IMR-90 (cell line): ENCODE measurements around the gene EMID1. TPM values are rescaled to one million over a fixed set of nuclear protein-coding genes. Genes with fewer than 3 reads are reported as not detected.
A peak's percentile ranks its signal among the peaks of the same experiment; 100 is the strongest.

ENCODE experiments used
- ATAC-seq: fragments of 200-7000 bp; cut with Tn5 transposase; 2 replicates; pipeline ENCODE4 v1.9.1; 2020; ENCODE audit warnings: low read depth, mild to moderate bottlenecking, moderate library complexity
- BruUV-seq: library from RNA; stranded (reverse); fragments of 400-500 nt; replicated peaks from 2 replicates; lab custom pipeline; 2021; lab: Mats Ljungman, UMichigan
- CTCF ChIA-PET: fragments of 300-600 bp; formaldehyde crosslinking; extraction: SDS; loops from one replicate; lab custom pipeline; 2021; ENCODE audit warnings: antibody characterized with exemption; lab: Yijun Ruan, JAX
- POLR2A ChIA-PET: fragments of 300-600 bp; sonication (Branson Sonifier 250); formaldehyde crosslinking; loops from one replicate; lab custom pipeline; 2022; ENCODE audit warnings: antibody characterized with exemption; ENCODE audit not compliant: unreplicated experiment; lab: Charles Lee
- DNase-seq: peaks from one replicate; pipeline ENCODE4 v3.0.0; 2013
- H2AFZ ChIP-seq: replicated peaks from 2 replicates; pipeline ENCODE3; 2013; ENCODE audit warnings: low read length, mild to moderate bottlenecking; ENCODE audit not compliant: poor library complexity
- H2AK5ac ChIP-seq: 2 replicates; pipeline ENCODE4 v1.6.1; 2013; ENCODE audit warnings: low read depth, low read length, inconsistent platforms
- H2AK9ac ChIP-seq: replicated peaks from 2 replicates; pipeline ENCODE3; 2013; ENCODE audit warnings: mild to moderate bottlenecking, low read depth, low read length, moderate library complexity; ENCODE audit not compliant: poor library complexity
- H2BK120ac ChIP-seq: 2 replicates; pipeline ENCODE4 v1.6.1; 2013; ENCODE audit warnings: low read depth, low read length, inconsistent platforms
- H2BK15ac ChIP-seq: 3 replicates; pipeline ENCODE4 v1.6.1; 2013; ENCODE audit warnings: low read depth, low read length, inconsistent platforms
- H2BK20ac ChIP-seq: 2 replicates; pipeline ENCODE4 v1.6.1; 2013; ENCODE audit warnings: low read depth, mild to moderate bottlenecking, inconsistent platforms, low read length, moderate library complexity
- H2BK5ac ChIP-seq: 2 replicates; pipeline ENCODE4 v1.6.1; 2013; ENCODE audit warnings: mild to moderate bottlenecking, low read depth, low read length, inconsistent platforms; ENCODE audit not compliant: poor library complexity, severe bottlenecking
- H3K14ac ChIP-seq: replicated peaks from 2 replicates; pipeline ENCODE4 v1.6.1; 2013; ENCODE audit warnings: low read depth, low read length, inconsistent platforms
- H3K18ac ChIP-seq: 2 replicates; pipeline ENCODE4 v1.6.1; 2013; ENCODE audit warnings: low read depth, low read length, control low read depth
- H3K23ac ChIP-seq: 2 replicates; pipeline ENCODE4 v1.6.1; 2013; ENCODE audit warnings: low read depth, low read length, inconsistent platforms
- H3K27ac ChIP-seq: 2 replicates; pipeline ENCODE4 v1.5.1; 2013; ENCODE audit warnings: mild to moderate bottlenecking, control low read depth, low read length; ENCODE audit not compliant: insufficient read depth
- H3K27me3 ChIP-seq: 2 replicates; pipeline ENCODE4 v1.6.1; 2013; ENCODE audit warnings: low read length; ENCODE audit not compliant: control insufficient read depth, insufficient read depth
- H3K36me3 ChIP-seq: 2 replicates; pipeline ENCODE4 v1.6.1; 2013; ENCODE audit warnings: low read length, mixed read lengths; ENCODE audit not compliant: control insufficient read depth, insufficient read depth
- H3K4ac ChIP-seq: 2 replicates; pipeline ENCODE4 v1.6.1; 2013; ENCODE audit warnings: low read depth, low read length, inconsistent platforms
- H3K4me1 ChIP-seq: 2 replicates; pipeline ENCODE4 v1.6.1; 2013; ENCODE audit warnings: low read length, mixed read lengths; ENCODE audit not compliant: control insufficient read depth, insufficient read depth
- H3K4me2 ChIP-seq: 2 replicates; pipeline ENCODE4 v1.6.1; 2013; ENCODE audit warnings: low read depth, mild to moderate bottlenecking, control low read depth, low read length, moderate library complexity
- H3K4me3 ChIP-seq: 2 replicates; pipeline ENCODE4 v1.5.1; 2013; ENCODE audit warnings: low read depth, mild to moderate bottlenecking, control low read depth, low read length, moderate library complexity; ENCODE audit not compliant: insufficient read depth
- H3K56ac ChIP-seq: 2 replicates; pipeline ENCODE4 v1.6.1; 2013; ENCODE audit warnings: low read length, inconsistent platforms; ENCODE audit not compliant: insufficient read depth; ENCODE audit errors: extremely low read depth
- H3K79me1 ChIP-seq, 2 experiments: 2 replicates each; pipeline ENCODE4 v1.6.1; 2013; ENCODE audit warnings: low read length in 2 of 2, inconsistent platforms in 1 of 2, low read depth in 1 of 2
- H3K9ac ChIP-seq: 2 replicates; pipeline ENCODE4 v1.6.1; 2013; ENCODE audit warnings: low read depth, low read length, control low read depth
- H3K9me1 ChIP-seq: 2 replicates; pipeline ENCODE4 v1.6.1; 2013; ENCODE audit warnings: low read length, inconsistent platforms; ENCODE audit not compliant: insufficient read depth
- H3K9me3 ChIP-seq: 2 replicates; pipeline ENCODE4 v1.6.1; 2013; ENCODE audit warnings: low read length; ENCODE audit not compliant: control insufficient read depth, insufficient read depth
- H4K20me1 ChIP-seq: 2 replicates; pipeline ENCODE4 v1.6.1; 2013; ENCODE audit warnings: low read length, inconsistent platforms; ENCODE audit not compliant: insufficient read depth
- H4K5ac ChIP-seq: 2 replicates; pipeline ENCODE4 v1.6.1; 2013; ENCODE audit warnings: mild to moderate bottlenecking, low read depth, low read length, control low read depth
- H4K8ac ChIP-seq, 2 experiments: 2 replicates each; pipeline ENCODE4 v1.6.1; 2013; ENCODE audit warnings: low read depth in 2 of 2, low read length in 2 of 2, control low read depth in 1 of 2, inconsistent platforms in 1 of 2
- H4K91ac ChIP-seq: 2 replicates; pipeline ENCODE4 v1.6.1; 2013; ENCODE audit warnings: low read depth, low read length, inconsistent platforms; ENCODE audit not compliant: insufficient read depth
- BHLHE40 ChIP-seq: fragments of 150-350 bp; IDR thresholded peaks from 2 replicates; pipeline ENCODE4 v1.6.1; 2016; ENCODE audit warnings: mild to moderate bottlenecking, low read depth, low read length
- CEBPB ChIP-seq: IDR thresholded peaks from 2 replicates; pipeline ENCODE4 v1.6.1; 2012; ENCODE audit warnings: low read depth, low read length, improper control_type of control experiment
- CHD1 ChIP-seq: IDR thresholded peaks from 2 replicates; pipeline ENCODE4 v1.6.1; 2012; ENCODE audit warnings: low read depth, low read length, improper control_type of control experiment
- CTCF ChIP-seq: conservative IDR thresholded peaks from 2 replicates; pipeline ENCODE4 v1.5.1; 2012; ENCODE audit warnings: mild to moderate bottlenecking, low read depth, low read length, improper control_type of control experiment
- ELK1 ChIP-seq: fragments of 150-350 bp; IDR thresholded peaks from 2 replicates; pipeline ENCODE4 v1.6.1; 2016; ENCODE audit warnings: low read depth, mild to moderate bottlenecking, low read length, moderate library complexity, borderline replicate concordance
- FOS ChIP-seq: fragments of 150-350 bp; IDR thresholded peaks from 2 replicates; pipeline ENCODE4 v1.6.1; 2016; ENCODE audit warnings: low read depth, low read length
- MAFK ChIP-seq: IDR thresholded peaks from 2 replicates; pipeline ENCODE4 v1.6.1; 2012; ENCODE audit warnings: low read depth, low read length, improper control_type of control experiment
- MAZ ChIP-seq: IDR thresholded peaks from 2 replicates; pipeline ENCODE4 v1.6.1; 2012; ENCODE audit warnings: low read depth, mild to moderate bottlenecking, low read length, improper control_type of control experiment, moderate library complexity, borderline replicate concordance
- MXI1 ChIP-seq: IDR thresholded peaks from 2 replicates; pipeline ENCODE4 v1.6.1; 2012; ENCODE audit warnings: low read depth, mild to moderate bottlenecking, low read length, moderate library complexity, borderline replicate concordance
- NFE2L2 ChIP-seq: fragments of 150-350 bp; IDR thresholded peaks from 2 replicates; pipeline ENCODE4 v1.6.1; 2016; ENCODE audit warnings: low read depth, mild to moderate bottlenecking, low read length
- POLR2A ChIP-seq: IDR thresholded peaks from 2 replicates; pipeline ENCODE4 v1.6.1; 2012; ENCODE audit warnings: mild to moderate bottlenecking, low read depth, low read length
- RAD21 ChIP-seq: IDR thresholded peaks from 2 replicates; pipeline ENCODE4 v1.6.1; 2012; ENCODE audit warnings: low read length, improper control_type of control experiment
- RCOR1 ChIP-seq: IDR thresholded peaks from 2 replicates; pipeline ENCODE4 v1.6.1; 2012; ENCODE audit warnings: mild to moderate bottlenecking, low read length, improper control_type of control experiment; ENCODE audit not compliant: insufficient replicate concordance
- RFX5 ChIP-seq: IDR thresholded peaks from 2 replicates; pipeline ENCODE4 v1.8.0; 2012; ENCODE audit warnings: low read depth, mild to moderate bottlenecking, low read length, moderate library complexity
- SMC3 ChIP-seq: fragments of 150-350 bp; IDR thresholded peaks from 2 replicates; pipeline ENCODE4 v1.6.1; 2016; ENCODE audit warnings: low read depth, mild to moderate bottlenecking, antibody characterized with exemption, low read length, moderate library complexity
- USF2 ChIP-seq: fragments of 150-350 bp; IDR thresholded peaks from 2 replicates; pipeline ENCODE4 v1.6.1; 2017; ENCODE audit warnings: mild to moderate bottlenecking, antibody characterized with exemption, low read length, low read depth
- WGBS, 2 experiments: methylation state at CpG; one replicate each; pipeline versions ENCODE4 v1.1.5 to v1.1.7; 2013; ENCODE audit warnings: missing lambda C conversion rate in 2 of 2; ENCODE audit not compliant: insufficient read length in 1 of 2; ENCODE audit errors: extremely low coverage in 2 of 2; 5-methylcytosine and 5-hydroxymethylcytosine counted together
- dilution Hi-C: fragments of 300-500 bp; cut with HindIII; formaldehyde crosslinking; loops from one replicate; pipeline ENCODE4 v1.14.3; 2018; ENCODE audit warnings: low sequenced_read_pairs; ENCODE audit not compliant: unreplicated experiment
- in situ Hi-C: fragments of 300-500 bp; cut with MboI; formaldehyde crosslinking; loops from 3 replicates; pipeline ENCODE4 v1.14.3; 2019; ENCODE audit warnings: low sequenced_read_pairs, inconsistent platforms, mixed read lengths
- intact Hi-C: fragments of 100-400 bp; cut with micrococcal nuclease; formaldehyde crosslinking; loops from 2 replicates; pipeline ENCODE4 v1.10.0; 2022
- polyA plus RNA-seq, 3 experiments: library from polyadenylated mRNA; depleted of rRNA; stranded (reverse); fragments of >200 nt; gene quantifications; 2 replicates each; pipeline ENCODE4 v1.2.3, GENCODE V29; 2012; ENCODE audit warnings: low replicate concordance in 1 of 3
- total RNA-seq: library from RNA; depleted of rRNA; stranded (reverse); fragments of >200 nt; gene quantifications from 2 replicates; pipeline ENCODE4 v1.2.3, GENCODE V29; 2012

The EMID1 gene
- total and polyA plus RNA-seq, 2 of the 4 experiments (the other 2 are of a cell fraction), result 0.54 to 1.3 TPM

GRCh38 chr22:29218758-29219408, 13.2 kb downstream of the EMID1 start:
- CTCF ChIA-PET, result no interaction called here

More at GRCh38 chr22:29218758-29219408, 13.2 kb downstream of the EMID1 start:
- H4K91ac ChIP-seq, result no peak overlapping the region
- 0 out of 2 replicates have a peak, but pooled peaks cover 2% of the 10 kb centered on the region for H3K9me1 ChIP-seq
- no peak overlapping the region for H3K56ac ChIP-seq
- H2BK5ac ChIP-seq, result no peak overlapping the region
- no peak overlapping the region for H3K18ac ChIP-seq
- 97% methylated on average over 5 of the region's 11 CpGs; no CpG with 5 or more reads in 1 of the 2 experiments for WGBS, 2 experiments
- H3K79me1 ChIP-seq, result no peaks in the 10 kb centered on the region
- no peak overlapping the region for H2AK9ac ChIP-seq
- dilution Hi-C loops, result no loop called here
- TF ChIP-seq CEBPB (no peak), MAFK (no peak), ELK1 (no peak), SMC3 (no peak), MAZ (no peak), CTCF (no peak), RCOR1 (no peak), MXI1 (no peak), CHD1 (no peak), RFX5 (no peak), RAD21 (no peak), USF2 (no peak), POLR2A (no peak), NFE2L2 (no peak), FOS (no peak), BHLHE40 (no peak)
- 0 out of 2 replicates have a peak overlapping the region, but pooled peaks have one; percentile 14 for H2AK5ac ChIP-seq
- no peak overlapping the region for H2BK15ac ChIP-seq
- POLR2A ChIA-PET, result no interaction called here
- peaks cover 14% of the 10 kb centered on the region for H3K27me3 ChIP-seq
- H3K4me2 ChIP-seq, result no peak overlapping the region
- H3K4me3 ChIP-seq, result no peak overlapping the region
- H3K4me1 ChIP-seq, result peaks cover 11% of the 10 kb centered on the region
- no peak overlapping the region for H4K8ac ChIP-seq
- no peak overlapping the region for H2BK120ac ChIP-seq
- no TSS peak for BruUV-seq
- H3K36me3 ChIP-seq, result no peaks in the 10 kb centered on the region
- no peak overlapping the region for H3K14ac ChIP-seq
- DNase-seq, result no peak
- H3K9me3 ChIP-seq, result no peaks in the 10 kb centered on the region
- H2AFZ ChIP-seq, result peak overlapping the region; percentile 56
- H2BK20ac ChIP-seq, result no peak overlapping the region
- intact Hi-C loops, result no loop called here
- H3K23ac ChIP-seq, result no peak overlapping the region
- H4K5ac ChIP-seq, result no peak overlapping the region
- H4K20me1 ChIP-seq, result no peaks in the 10 kb centered on the region
- H3K27ac ChIP-seq, result no peak overlapping the region
- no peak for ATAC-seq
- H3K4ac ChIP-seq, result no peak overlapping the region
- H3K9ac ChIP-seq, result no peak overlapping the region
- in situ Hi-C loops, result no loop called here
